Mesenchymal stem cell (in vitro differentiated cells and primary cell): Measurements from ENCODE around the gene EEF2.

Experiments
- DNase-seq: peaks from one replicate; pipeline ENCODE4 v3.0.0-alpha.2; 2013
- H2AFZ ChIP-seq: one replicate; pipeline ENCODE4 v1.6.1; 2013; ENCODE audit warnings: low read depth, mild to moderate bottlenecking, control low read depth, inconsistent platforms, low read length, moderate library complexity
- H2AK5ac ChIP-seq: 2 replicates; pipeline ENCODE4 v1.6.1; 2013; ENCODE audit warnings: low read length, moderate library complexity, mild to moderate bottlenecking, inconsistent platforms; ENCODE audit not compliant: severe bottlenecking
- H2BK120ac ChIP-seq: one replicate; pipeline ENCODE4 v1.6.1; 2013; ENCODE audit warnings: low read depth, mild to moderate bottlenecking, inconsistent platforms, low read length, moderate library complexity
- H2BK12ac ChIP-seq, 2 experiments: one replicate each; pipeline ENCODE4 v1.6.1; 2013; ENCODE audit warnings: inconsistent platforms in 2 of 2, low read length in 2 of 2, mild to moderate bottlenecking in 2 of 2, moderate library complexity in 2 of 2, control low read depth in 1 of 2
- H2BK15ac ChIP-seq: one replicate; pipeline ENCODE4 v1.6.1; 2013; ENCODE audit warnings: mild to moderate bottlenecking, low read depth, inconsistent platforms; ENCODE audit not compliant: poor library complexity, severe bottlenecking
- H2BK5ac ChIP-seq: 2 replicates; pipeline ENCODE4 v1.6.1; 2013; ENCODE audit warnings: low read depth, mild to moderate bottlenecking, low read length, control low read depth, inconsistent platforms; ENCODE audit not compliant: poor library complexity, severe bottlenecking
- H3K14ac ChIP-seq, 2 experiments: one replicate each; pipeline ENCODE4 v1.6.1; 2013; ENCODE audit warnings: inconsistent platforms in 2 of 2, low read length in 2 of 2, control low read depth in 1 of 2, mild to moderate bottlenecking in 1 of 2, moderate library complexity in 1 of 2
- H3K18ac ChIP-seq, 2 experiments: one replicate each; pipeline ENCODE4 v1.6.1; 2013; ENCODE audit warnings: inconsistent platforms in 2 of 2, low read length in 2 of 2, control low read depth in 1 of 2, low read depth in 1 of 2, mild to moderate bottlenecking in 1 of 2
- H3K23ac ChIP-seq, 2 experiments: one replicate each; pipeline ENCODE4 v1.6.1; 2013; ENCODE audit warnings: inconsistent platforms in 2 of 2, low read length in 2 of 2, mild to moderate bottlenecking in 2 of 2, moderate library complexity in 2 of 2, control low read depth in 1 of 2
- H3K27ac ChIP-seq: 2 replicates; pipeline ENCODE4 v1.5.1; 2013; ENCODE audit warnings: mild to moderate bottlenecking, moderate library complexity, low read length, control low read depth, inconsistent platforms; ENCODE audit not compliant: poor library complexity, severe bottlenecking
- H3K27me3 ChIP-seq, 2 experiments: 2 replicates each; pipeline versions ENCODE4 v1.6.1 to v1.7.0; 2013; ENCODE audit warnings: low read length in 2 of 2, mild to moderate bottlenecking in 2 of 2, moderate library complexity in 2 of 2, control low read depth in 1 of 2, inconsistent platforms in 1 of 2; ENCODE audit not compliant: control insufficient read depth in 1 of 2, insufficient read depth in 1 of 2
- H3K36me3 ChIP-seq, 2 experiments: 2 replicates each; pipeline versions ENCODE4 v1.6.1 to v1.7.0; 2013; ENCODE audit warnings: low read length in 2 of 2, control low read depth in 1 of 2, inconsistent platforms in 1 of 2, low read depth in 1 of 2, mild to moderate bottlenecking in 1 of 2; ENCODE audit not compliant: insufficient read depth in 2 of 2, control insufficient read depth in 1 of 2
- H3K4ac ChIP-seq, 2 experiments: one replicate each; pipeline ENCODE4 v1.6.1; 2013; ENCODE audit warnings: inconsistent platforms in 2 of 2, low read length in 2 of 2, mild to moderate bottlenecking in 2 of 2, moderate library complexity in 2 of 2, control low read depth in 1 of 2, low read depth in 1 of 2
- H3K4me1 ChIP-seq: 2 replicates; pipeline ENCODE4 v1.6.1; 2013; ENCODE audit warnings: low read depth, low read length, control low read depth; ENCODE audit not compliant: control insufficient read depth, insufficient read depth
- H3K4me2 ChIP-seq: 2 replicates; pipeline ENCODE4 v1.6.1; 2013; ENCODE audit warnings: low read length, mild to moderate bottlenecking, inconsistent platforms; ENCODE audit not compliant: poor library complexity, severe bottlenecking
- H3K4me3 ChIP-seq, 2 experiments: 2 replicates each; pipeline versions ENCODE4 v1.5.1 to v1.7.0; 2013; ENCODE audit warnings: low read length in 2 of 2, mild to moderate bottlenecking in 2 of 2, control low read depth in 1 of 2, low read depth in 1 of 2; ENCODE audit not compliant: insufficient read depth in 1 of 2
- H3K79me1 ChIP-seq: replicated peaks from 2 replicates; pipeline ENCODE4 v1.6.1; 2013; ENCODE audit warnings: mild to moderate bottlenecking, control low read depth, low read length, inconsistent platforms; ENCODE audit not compliant: poor library complexity, severe bottlenecking
- H3K9ac ChIP-seq: 2 replicates; pipeline ENCODE4 v1.7.0; 2013; ENCODE audit warnings: mild to moderate bottlenecking, low read length, moderate library complexity
- H3K9me3 ChIP-seq: 2 replicates; pipeline ENCODE4 v1.7.0; 2013; ENCODE audit warnings: mild to moderate bottlenecking, low read length; ENCODE audit not compliant: control insufficient read depth
- H4K8ac ChIP-seq: one replicate; pipeline ENCODE4 v1.6.1; 2013; ENCODE audit warnings: inconsistent platforms, mild to moderate bottlenecking, low read length, moderate library complexity
- H4K91ac ChIP-seq: one replicate; pipeline ENCODE4 v1.6.1; 2013; ENCODE audit warnings: mild to moderate bottlenecking, low read length, inconsistent platforms
- WGBS: methylation state at CpG from one replicate; pipeline ENCODE4 v1.1.7; 2013; ENCODE audit warnings: mixed read lengths; 5-methylcytosine and 5-hydroxymethylcytosine counted together

EEF2 gene

DNA sequence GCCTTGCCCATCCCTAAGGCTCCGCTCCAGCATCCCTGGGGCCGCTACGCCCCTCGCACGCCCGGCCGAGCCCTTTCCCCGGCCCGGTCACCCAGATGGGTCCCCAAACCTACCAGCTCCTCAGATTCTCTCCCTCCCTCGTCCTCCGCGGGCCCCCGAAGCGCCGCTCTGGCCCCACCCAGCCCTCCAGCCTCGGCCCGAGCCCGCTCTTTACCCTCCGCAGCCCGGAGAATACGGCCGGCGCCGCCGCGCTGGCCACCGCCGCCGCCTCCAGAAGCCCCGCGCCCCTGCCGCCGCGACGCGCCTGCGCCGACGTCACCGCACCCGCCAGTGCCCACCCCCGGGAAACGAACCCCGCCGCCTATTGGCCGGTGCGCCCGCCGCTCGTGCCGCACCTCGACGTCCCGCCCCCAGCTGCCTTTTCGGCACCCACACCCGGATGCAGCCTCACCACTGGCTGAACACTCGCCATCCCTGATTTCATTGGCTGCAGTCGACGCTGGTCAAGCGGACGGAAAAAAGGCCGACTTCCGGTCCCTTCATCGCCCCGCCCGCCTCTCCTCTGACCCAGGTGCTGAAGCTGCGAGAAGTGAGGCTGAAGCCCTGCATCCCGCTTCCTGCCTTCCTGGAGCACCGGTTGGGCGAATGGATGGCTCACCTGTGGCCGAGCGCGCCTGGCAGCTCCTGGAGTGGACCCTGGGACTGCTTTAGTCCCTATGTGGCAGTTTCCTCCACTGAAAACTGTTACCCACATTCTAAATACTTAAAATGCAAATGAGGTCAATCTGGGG, 14.3 kb downstream of the EEF2 start, which contains the start of gene DAPK3:
TSS of gene DAPK3 (minus strand) at position 292 of the 791 bp plus-strand sequence. CDS start 1,364 bp downstream, outside the sequence.
- Histone ChIP-seq H4K8ac (peak within 1 kb of the TSS; percentile 75), H3K23ac (peak within 1 kb of the TSS; percentile 60 to 92), H3K9ac (peak within 1 kb of the TSS; percentile 89), H2BK15ac (peak within 1 kb of the TSS; percentile 52), H3K9me3 (no peaks in the 10 kb centered on the region), H2BK12ac (peak within 1 kb of the TSS; percentile 78 to 86), H3K4me2 (peak within 1 kb of the TSS; percentile 92), H4K91ac (peak within 1 kb of the TSS; percentile 83), H3K79me1 (no peaks in the 10 kb centered on the region), H3K27ac (peak within 1 kb of the TSS; percentile 100), H3K4me3 (peak within 1 kb of the TSS; percentile 79 to 97), H3K36me3 (peaks cover 39 to 40% of the 10 kb centered on the region in 2 experiments), H3K27me3 (no peaks in the 10 kb centered on the region), H3K18ac (peak within 1 kb of the TSS; percentile 95 to 99), H3K14ac (peak within 1 kb of the TSS; percentile 97 to 98), H2AFZ (peak within 1 kb of the TSS; percentile 7), H3K4ac (peak within 1 kb of the TSS; percentile 87 to 92), H2BK120ac (peak within 1 kb of the TSS; percentile 98), H2AK5ac (peak within 1 kb of the TSS; percentile 99), H3K4me1 (peaks cover 26% of the 10 kb centered on the region), H2BK5ac (peak within 1 kb of the TSS; percentile 94)
- DNase-seq, result peak; percentile 98
- under 1% methylated on average over 73 of the region's 73 CpGs for WGBS

GRCh38 chr19:3970313-3970807, 14.9 kb downstream of the EEF2 start:
- Histone ChIP-seq H3K4me1 (peaks cover 27% of the 10 kb centered on the region), H3K4me2 (peak overlapping the region; percentile 92), H3K4me3 (peak overlapping the region; percentile 79 to 97), H3K79me1 (no peaks in the 10 kb centered on the region), H3K9me3 (no peaks in the 10 kb centered on the region), H2AFZ (peak overlapping the region; percentile 7), H4K8ac (peak overlapping the region; percentile 75), H2BK15ac (peak overlapping the region; percentile 52), H2BK12ac (peak overlapping the region in 1 of 2 experiments; percentile 86), H3K9ac (peak overlapping the region; percentile 89), H3K27me3 (no peaks in the 10 kb centered on the region), H3K36me3 (peaks cover 39% of the 10 kb centered on the region in 2 experiments), H3K4ac (peak overlapping the region; percentile 87 to 92), H3K14ac (peak overlapping the region; percentile 97 to 98), H2AK5ac (peak overlapping the region; percentile 80), H2BK5ac (peak overlapping the region; percentile 94), H4K91ac (peak overlapping the region; percentile 83), H3K27ac (peak overlapping the region; percentile 100), H3K18ac (peak overlapping the region; percentile 95 to 99), H3K23ac (peak overlapping the region; percentile 60 to 92), H2BK120ac (peak overlapping the region; percentile 98)
- WGBS, result under 1% methylated on average over 21 of the region's 22 CpGs
- DNase-seq, result no peak

- H2BK12ac ChIP-seq, result peak overlapping the region; percentile 78 to 86
- no peaks in the 10 kb centered on the region for H3K9me3 ChIP-seq
- H3K23ac ChIP-seq, result no peak overlapping the region
- peak overlapping the region; percentile 92 for H3K4me2 ChIP-seq
- H3K27me3 ChIP-seq, result no peaks in the 10 kb centered on the region
- DNase-seq, result peak; percentile 87
- no peak overlapping the region for H2AFZ ChIP-seq
- H2BK5ac ChIP-seq, result peak overlapping the region; percentile 93
- H3K36me3 ChIP-seq, result peaks cover 40% of the 10 kb centered on the region in 2 experiments
- H3K4me1 ChIP-seq, result peaks cover 27% of the 10 kb centered on the region
- H3K79me1 ChIP-seq, result peaks cover under 1% of the 10 kb centered on the region
- no peak overlapping the region for H4K8ac ChIP-seq
- peak overlapping the region; percentile 100 for H3K27ac ChIP-seq
- H3K4ac ChIP-seq, result peak overlapping the region; percentile 73 to 91
- H3K4me3 ChIP-seq, result peak overlapping the region; percentile 79 to 97
- H3K14ac ChIP-seq, result peak overlapping the region; percentile 28 to 98
- peak overlapping the region; percentile 30 for H4K91ac ChIP-seq
- peak overlapping the region; percentile 52 to 95 for H3K18ac ChIP-seq
- peak overlapping the region; percentile 54 for H2BK120ac ChIP-seq
- H2AK5ac ChIP-seq, result peak overlapping the region; percentile 99
- peak overlapping the region; percentile 13 for H2BK15ac ChIP-seq
- WGBS, result 2% methylated on average over 21 of the region's 23 CpGs
- peak overlapping the region; percentile 89 for H3K9ac ChIP-seq
Measured at GRCh38 chr19:3969435-3970312, 15.6 kb downstream of the EEF2 start.
